Upper lobe of left lung (tissue), 4 donors: ENCODE data around the gene SIDT2.
"Not testable (repeated sequence)": the region's sequence is repeated elsewhere in the genome, so short reads cannot be mapped to it uniquely, and the experiment has no call there.

ENCODE experiments used
- POLR2A ChIP-seq, 4 donors: fragments of 450-650 bp; IDR thresholded peaks; one replicate each; pipeline ENCODE4 v1.5.1; 2016 to 2017; ENCODE audit warnings: antibody characterized with exemption in 4 of 4, mild to moderate bottlenecking in 2 of 4
- TF ChIP-seq, protein P1 (sequence below), 6 experiments: fragments of 450-650 bp in 4 of 6; fragments of 200-600 bp in 2 of 6; sonication (generic) in 2 of 6; IDR thresholded peaks; one replicate each; pipeline ENCODE4 v1.5.1; 2016 to 2019; ENCODE audit warnings: antibody characterized with exemption in 6 of 6

DNA sequence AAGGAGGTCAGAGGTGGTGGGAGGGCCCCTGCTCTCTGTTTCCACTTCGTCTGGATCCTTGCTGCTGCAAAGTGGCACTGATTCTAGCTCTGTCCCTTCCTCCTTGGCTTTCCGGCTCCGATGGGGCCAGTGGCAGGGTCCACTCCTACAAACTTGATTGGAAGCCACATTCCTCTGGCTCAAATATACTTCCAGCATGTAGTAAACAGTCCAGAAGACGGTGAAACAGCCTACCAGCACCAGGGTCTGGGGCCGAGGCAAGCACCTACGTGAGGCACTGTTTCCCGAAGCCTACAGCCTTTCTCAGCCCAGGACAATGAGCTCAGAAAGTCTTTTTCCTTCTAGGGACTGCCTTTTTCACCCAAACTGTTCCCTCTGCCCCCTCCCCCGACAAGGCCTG lies 27.6 kb downstream of the SIDT2 start:
- TF ChIP-seq, protein P1, sequence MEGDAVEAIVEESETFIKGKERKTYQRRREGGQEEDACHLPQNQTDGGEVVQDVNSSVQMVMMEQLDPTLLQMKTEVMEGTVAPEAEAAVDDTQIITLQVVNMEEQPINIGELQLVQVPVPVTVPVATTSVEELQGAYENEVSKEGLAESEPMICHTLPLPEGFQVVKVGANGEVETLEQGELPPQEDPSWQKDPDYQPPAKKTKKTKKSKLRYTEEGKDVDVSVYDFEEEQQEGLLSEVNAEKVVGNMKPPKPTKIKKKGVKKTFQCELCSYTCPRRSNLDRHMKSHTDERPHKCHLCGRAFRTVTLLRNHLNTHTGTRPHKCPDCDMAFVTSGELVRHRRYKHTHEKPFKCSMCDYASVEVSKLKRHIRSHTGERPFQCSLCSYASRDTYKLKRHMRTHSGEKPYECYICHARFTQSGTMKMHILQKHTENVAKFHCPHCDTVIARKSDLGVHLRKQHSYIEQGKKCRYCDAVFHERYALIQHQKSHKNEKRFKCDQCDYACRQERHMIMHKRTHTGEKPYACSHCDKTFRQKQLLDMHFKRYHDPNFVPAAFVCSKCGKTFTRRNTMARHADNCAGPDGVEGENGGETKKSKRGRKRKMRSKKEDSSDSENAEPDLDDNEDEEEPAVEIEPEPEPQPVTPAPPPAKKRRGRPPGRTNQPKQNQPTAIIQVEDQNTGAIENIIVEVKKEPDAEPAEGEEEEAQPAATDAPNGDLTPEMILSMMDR (IDR thresholded peaks at IDR 0.05): not testable (repeated sequence)
- not testable (repeated sequence) for TF ChIP-seq POLR2A (IDR thresholded peaks at IDR 0.05)
